ENCODE data around the gene FAR2.

- TF ChIP-seq, protein P1, sequence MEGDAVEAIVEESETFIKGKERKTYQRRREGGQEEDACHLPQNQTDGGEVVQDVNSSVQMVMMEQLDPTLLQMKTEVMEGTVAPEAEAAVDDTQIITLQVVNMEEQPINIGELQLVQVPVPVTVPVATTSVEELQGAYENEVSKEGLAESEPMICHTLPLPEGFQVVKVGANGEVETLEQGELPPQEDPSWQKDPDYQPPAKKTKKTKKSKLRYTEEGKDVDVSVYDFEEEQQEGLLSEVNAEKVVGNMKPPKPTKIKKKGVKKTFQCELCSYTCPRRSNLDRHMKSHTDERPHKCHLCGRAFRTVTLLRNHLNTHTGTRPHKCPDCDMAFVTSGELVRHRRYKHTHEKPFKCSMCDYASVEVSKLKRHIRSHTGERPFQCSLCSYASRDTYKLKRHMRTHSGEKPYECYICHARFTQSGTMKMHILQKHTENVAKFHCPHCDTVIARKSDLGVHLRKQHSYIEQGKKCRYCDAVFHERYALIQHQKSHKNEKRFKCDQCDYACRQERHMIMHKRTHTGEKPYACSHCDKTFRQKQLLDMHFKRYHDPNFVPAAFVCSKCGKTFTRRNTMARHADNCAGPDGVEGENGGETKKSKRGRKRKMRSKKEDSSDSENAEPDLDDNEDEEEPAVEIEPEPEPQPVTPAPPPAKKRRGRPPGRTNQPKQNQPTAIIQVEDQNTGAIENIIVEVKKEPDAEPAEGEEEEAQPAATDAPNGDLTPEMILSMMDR (IDR thresholded peaks at IDR 0.05), result no peak
- no peak for TF ChIP-seq ZFX (IDR thresholded peaks at IDR 0.05; ENCODE audit: borderline replicate concordance)
These were observed 1.4 kb downstream of the FAR2 start for GRCh38 chr12:29150462-29150861.
